Stimulated activated CD8-positive, alpha-beta memory T cell treated with anti-CD3 and anti-CD28 coated beads, Interleukin-12 subunit alpha, Interleukin-12 subunit beta, amount 100 ng/mL, for 1 hour (primary cell): ENCODE results near the gene DDIT4L.
"Not testable (repeated sequence)": the region's sequence is repeated elsewhere in the genome, so short reads cannot be mapped to it uniquely, and the experiment has no call there.

Source experiments
- DNase-seq: peaks from one replicate; pipeline ENCODE4 v3.0.0-alpha.2; 2020; ENCODE audit warnings: low read depth

The DDIT4L gene

GRCh38 chr4:100166297-100167039 is 23.8 kb downstream of the DDIT4L start:
- no peak for DNase-seq

GRCh38 chr4:100165809-100166208 is 24.5 kb downstream of the DDIT4L start:
- DNase-seq, result no peak

- no peak for DNase-seq
Observed at GRCh38 chr4:100164808-100165760, 25.2 kb downstream of the DDIT4L start.

GRCh38 chr4:100162027-100162685 is 28.1 kb downstream of the DDIT4L start:
- no peak for DNase-seq

- DNase-seq, result no peak
Observed at GRCh38 chr4:100149190-100149589, 41.1 kb downstream of the DDIT4L start.

GRCh38 chr4:100147684-100148083 is 42.6 kb downstream of the DDIT4L start:
- no peak for DNase-seq

GRCh38 chr4:100147198-100147597 is 43.1 kb downstream of the DDIT4L start:
- DNase-seq, result no peak

- DNase-seq, result no peak
Observed at GRCh38 chr4:100146756-100147155, 43.5 kb downstream of the DDIT4L start.

- not testable (repeated sequence) for DNase-seq
Observed at GRCh38 chr4:100137320-100137719, 52.9 kb downstream of the DDIT4L start.
